ENCODE measurements around the gene LAMA2. TPM values are rescaled to one million over a fixed set of nuclear protein-coding genes. Genes with fewer than 3 reads are reported as not detected.

The LAMA2 gene
- polyA plus RNA-seq, 1 of the 3 experiments (the other 2 are of a cell fraction) = 0.92 TPM

- no peak for DNase-seq
- Histone ChIP-seq H3K36me3 (replicated peaks in 1 of 2; ENCODE audit: control insufficient read depth in 1 of 2, insufficient read depth in 2 of 2, low read length in 1 of 2) (no peaks in the 10 kb centered on the region), H4K20me1 (ENCODE audit: insufficient read depth) (no peaks in the 10 kb centered on the region), H2AFZ (ENCODE audit: low read depth) (no peak overlapping the region), H3K9me3 (no peaks in the 10 kb centered on the region), H3K4me2 (no peak overlapping the region), H3K27me3 (ENCODE audit: insufficient read depth) (no peaks in the 10 kb centered on the region), H3F3A (replicated peaks; ENCODE audit: insufficient read depth) (no peaks in the 10 kb centered on the region), H3K9ac (no peak overlapping the region), H3K79me2 (ENCODE audit: insufficient read depth) (no peaks in the 10 kb centered on the region), H3K27ac (ENCODE audit: low read depth in 2 of 2, low read length in 1 of 2) (no peak overlapping the region), H3K9me2 (no peaks in the 10 kb centered on the region), H3K4me1 (ENCODE audit: control insufficient read depth in 1 of 2, insufficient read depth in 2 of 2, low read depth in 1 of 2, low read length in 1 of 2) (no peaks in the 10 kb centered on the region), H3K4me3 (ENCODE audit: low read depth in 2 of 2, low read length in 1 of 2) (no peak overlapping the region)
- no peak for TF ChIP-seq NFIC (IDR thresholded peaks at IDR 0.05; ENCODE audit: borderline replicate concordance)
- TF ChIP-seq MEF2A (IDR thresholded peaks at IDR 0.05; ENCODE audit: borderline replicate concordance, low read depth) = no peak
- no peak for TF ChIP-seq EP300 (IDR thresholded peaks at IDR 0.05; ENCODE audit: borderline replicate concordance in 1 of 2, low read depth in 1 of 2, low read length in 1 of 2)
- no peak for TF ChIP-seq RCOR1 (IDR thresholded peaks at IDR 0.05; ENCODE audit: low read length)
- no peak for TF ChIP-seq IRF3 (IDR thresholded peaks at IDR 0.05; ENCODE audit: low read depth, low read length)
- no peak for TF ChIP-seq TCF12 (IDR thresholded peaks at IDR 0.05)
- no peak for TF ChIP-seq USF2 (IDR thresholded peaks at IDR 0.05; ENCODE audit: borderline replicate concordance, low read depth, low read length)
- TF ChIP-seq EZH2phosphoT487 (IDR thresholded peaks at IDR 0.05; ENCODE audit: borderline replicate concordance, low read depth) = no peak
- TF ChIP-seq FOXM1 (IDR thresholded peaks at IDR 0.05; ENCODE audit: low read depth) = no peak
- TF ChIP-seq ELF1 (IDR thresholded peaks at IDR 0.05) = no peak
- TF ChIP-seq GABPA (IDR thresholded peaks at IDR 0.05; ENCODE audit: low read depth) = no peak
- TF ChIP-seq RXRA (IDR thresholded peaks at IDR 0.05; ENCODE audit: borderline replicate concordance, low read depth) = no peak
- no peak for TF ChIP-seq FOXJ3 (CRISPR knock-in tag; IDR thresholded peaks at IDR 0.05)
- no peak for TF ChIP-seq FOSL2 (IDR thresholded peaks at IDR 0.05; ENCODE audit: borderline replicate concordance, low read depth)
- TF ChIP-seq CTCF (IDR thresholded peaks at IDR 0.05) = no peak
- TF ChIP-seq SMC3 (IDR thresholded peaks at IDR 0.05; ENCODE audit: low read depth, low read length) = no peak
- no peak for TF ChIP-seq POLR2AphosphoS5 (IDR thresholded peaks at IDR 0.05; ENCODE audit: low read depth, low read length)
- POLR2A ChIA-PET = no interaction called here
- 6% methylated on average over 2 of the region's 2 CpGs for WGBS (ENCODE audit: low lambda C conversion rate)
- CTCF ChIA-PET = no interaction called here
Measured at GRCh38 chr6:128919412-128920180, 36.7 kb downstream of the LAMA2 start.

All from SK-N-SH (cell line).